ENCODE results near the gene GPR156.
"Not testable (repeated sequence)": the region's sequence is repeated elsewhere in the genome, so short reads cannot be mapped to it uniquely, and the experiment has no call there.

Gene GPR156

DNA sequence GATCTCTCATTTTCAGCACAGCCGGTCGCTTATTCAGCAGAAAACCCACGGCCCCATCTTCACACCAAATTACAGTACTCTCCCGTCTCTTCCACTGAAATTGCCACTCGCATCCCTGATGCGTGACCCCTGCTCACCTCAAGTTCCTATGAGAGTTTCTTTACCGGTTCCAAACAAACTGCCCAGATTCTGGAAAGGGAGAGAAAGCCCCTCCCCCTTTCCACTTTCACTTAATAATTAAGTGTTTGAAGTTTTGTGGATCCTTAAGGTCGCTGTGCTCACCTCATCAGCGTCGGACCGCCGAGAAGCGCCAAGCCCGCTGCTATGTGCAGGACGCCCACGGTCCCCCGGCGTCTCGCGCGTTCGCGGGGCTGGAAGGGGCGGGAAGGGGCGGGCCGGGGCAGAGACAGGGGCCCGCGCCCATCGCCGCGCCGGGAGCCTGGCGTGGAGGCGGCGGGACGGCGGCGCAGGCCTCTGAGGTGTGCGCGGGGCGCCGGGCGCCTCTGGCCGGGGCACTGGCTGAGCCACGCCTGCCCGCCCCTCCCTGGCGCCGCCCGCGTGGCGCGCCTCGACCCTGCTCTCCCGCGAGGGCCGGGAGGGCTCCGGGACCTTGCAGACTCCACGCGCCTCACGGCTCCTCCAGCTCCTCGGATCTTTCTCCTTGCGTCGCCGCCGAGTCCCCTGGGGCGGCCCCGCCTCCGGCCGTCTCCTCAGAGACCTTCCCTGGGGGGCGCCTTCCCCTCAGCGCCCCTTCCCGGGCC is at the start of gene GPR156:
Gene GPR156, minus strand, starts transcription at position 476 of the 761 bp plus-strand sequence. CDS start 41,124 bp downstream, outside the sequence.
- Histone ChIP-seq H3K36me3 (no peaks in the 10 kb centered on the region), H3K4me3 (no peak within 1 kb of the TSS), H3K27ac (no peak within 1 kb of the TSS), H3K27me3 (no peaks in the 10 kb centered on the region), H3K4me2 (no peak within 1 kb of the TSS), H4K20me1 (no peaks in the 10 kb centered on the region), H3K9ac (no peak within 1 kb of the TSS), H3K9me3 (peaks cover 12% of the 10 kb centered on the region), H3K4me1 (no peaks in the 10 kb centered on the region)
- no peak for TF ChIP-seq Cebpa-rat (IDR thresholded peaks at IDR 0.05)

DNA sequence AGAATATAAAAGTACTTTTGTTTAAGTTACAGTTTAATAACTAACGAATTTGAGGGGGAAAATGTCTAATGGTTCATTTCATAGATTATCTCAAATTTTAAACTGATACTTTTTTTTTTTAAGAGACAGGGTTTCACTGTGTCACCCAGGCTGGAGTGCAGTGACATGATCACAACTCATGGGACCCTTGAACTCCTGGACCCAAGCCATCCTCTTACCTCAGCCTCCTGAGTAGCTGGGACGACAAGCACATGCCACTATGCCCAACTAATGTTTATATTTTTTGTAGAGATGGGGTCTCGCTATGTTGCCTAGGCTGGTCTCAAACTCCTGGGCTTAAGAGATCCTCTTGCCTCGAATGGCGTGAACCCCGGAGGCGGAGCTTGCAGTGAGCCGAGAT is 47.6 kb upstream of the GPR156 start:
- Histone ChIP-seq H3K9me3 (peaks cover 1% of the 10 kb centered on the region), H3K27me3 (no peaks in the 10 kb centered on the region), H3K4me2 (no peak overlapping the region), H3K4me1 (no peaks in the 10 kb centered on the region), H3K9ac (no peak overlapping the region), H4K20me1 (peaks cover 31% of the 10 kb centered on the region), H3K36me3 (peaks cover 79% of the 10 kb centered on the region), H3K27ac (no peak overlapping the region), H3K4me3 (no peak overlapping the region)
- TF ChIP-seq Cebpa-rat (IDR thresholded peaks at IDR 0.05), result no peak

DNA sequence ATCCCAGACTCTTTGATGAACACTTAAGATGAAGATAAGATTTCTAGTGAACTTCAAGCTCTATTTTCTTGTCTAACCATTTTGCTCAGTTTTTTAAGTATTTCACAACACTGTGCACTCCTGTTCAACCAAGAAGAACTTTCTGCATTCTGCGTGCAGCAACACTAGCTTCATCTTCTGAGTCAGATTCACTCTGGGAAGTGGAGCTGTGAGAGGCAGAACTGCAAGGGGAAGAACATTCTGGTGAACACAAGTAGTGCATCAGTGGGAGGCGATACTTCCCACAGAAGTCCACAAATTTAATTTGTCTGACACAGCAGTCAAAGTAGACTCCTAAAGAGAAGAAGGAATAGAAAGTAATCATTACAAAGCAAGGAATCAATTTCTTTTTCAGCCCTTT is 46.1 kb upstream of the GPR156 start:
- H3K4me2 ChIP-seq, result no peak overlapping the region
- peaks cover 80% of the 10 kb centered on the region for H3K36me3 ChIP-seq
- no peak overlapping the region for H3K27ac ChIP-seq
- H3K9ac ChIP-seq, result no peak overlapping the region
- no peaks in the 10 kb centered on the region for H3K27me3 ChIP-seq
- TF ChIP-seq Cebpa-rat (IDR thresholded peaks at IDR 0.05), result no peak
- no peaks in the 10 kb centered on the region for H3K4me1 ChIP-seq
- no peaks in the 10 kb centered on the region for H3K9me3 ChIP-seq
- H3K4me3 ChIP-seq, result no peak overlapping the region
- H4K20me1 ChIP-seq, result peaks cover 15% of the 10 kb centered on the region

DNA sequence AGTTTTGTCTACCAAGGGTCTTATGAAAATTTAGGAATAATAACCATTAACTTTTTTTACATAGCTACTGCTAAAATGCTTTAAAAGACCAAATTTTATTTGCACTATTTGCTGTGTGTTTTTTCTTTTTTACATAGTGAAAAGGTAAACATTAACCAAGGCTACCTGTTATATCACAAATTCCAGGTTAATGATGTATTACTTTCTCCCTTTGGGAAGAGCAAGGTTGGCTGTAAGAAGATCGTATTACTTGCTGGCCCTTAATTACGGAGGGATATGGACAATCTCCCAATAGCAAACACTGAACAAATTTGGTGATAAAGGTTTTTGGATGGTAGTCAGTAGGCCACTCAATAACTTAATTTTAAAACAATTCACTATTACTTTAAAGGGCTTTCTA is 41.8 kb upstream of the GPR156 start:
- no peak for TF ChIP-seq Cebpa-rat (IDR thresholded peaks at IDR 0.05)
- Histone ChIP-seq H3K36me3 (peaks cover 71% of the 10 kb centered on the region), H3K4me2 (no peak overlapping the region)

DNA sequence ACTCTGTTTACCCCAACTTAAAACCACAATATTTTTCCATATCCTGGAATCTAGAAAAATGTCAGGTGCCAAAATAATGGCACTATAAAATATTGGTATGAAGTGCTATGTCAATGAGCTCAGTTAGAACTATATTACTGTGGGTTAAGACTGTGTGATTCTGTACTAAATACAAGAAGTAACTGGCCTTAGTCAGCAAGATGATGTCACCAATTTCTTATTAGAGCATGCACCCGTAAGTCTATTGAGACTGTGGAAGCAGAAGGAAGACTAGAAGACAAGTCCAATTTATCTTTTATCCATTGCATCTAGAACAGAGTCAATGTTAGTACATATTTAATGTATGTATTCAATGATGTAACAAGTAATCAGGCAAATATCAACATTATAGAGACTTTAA is 39.2 kb upstream of the GPR156 start:
- Histone ChIP-seq H3K9ac (no peak overlapping the region), H3K27me3 (no peaks in the 10 kb centered on the region), H3K9me3 (peaks cover 5% of the 10 kb centered on the region), H3K4me1 (peaks cover 7% of the 10 kb centered on the region; the same call in 1 of the 2 replicates), H3K27ac (no peak overlapping the region), H3K36me3 (peaks cover 56% of the 10 kb centered on the region), H3K4me3 (no peak overlapping the region), H4K20me1 (no peaks in the 10 kb centered on the region), H3K4me2 (no peak overlapping the region)
- no peak for TF ChIP-seq Cebpa-rat (IDR thresholded peaks at IDR 0.05)

More for the DNA sequence above, 41.8 kb upstream of the GPR156 start:
- Histone ChIP-seq H3K27me3 (no peaks in the 10 kb centered on the region), H3K27ac (no peak overlapping the region), H3K9me3 (no peaks in the 10 kb centered on the region; the same call in 1 of the 2 replicates), H3K4me1 (peaks cover 7% of the 10 kb centered on the region; the same call in 1 of the 2 replicates), H3K4me3 (no peak overlapping the region), H3K9ac (no peak overlapping the region), H4K20me1 (no peaks in the 10 kb centered on the region)

DNA sequence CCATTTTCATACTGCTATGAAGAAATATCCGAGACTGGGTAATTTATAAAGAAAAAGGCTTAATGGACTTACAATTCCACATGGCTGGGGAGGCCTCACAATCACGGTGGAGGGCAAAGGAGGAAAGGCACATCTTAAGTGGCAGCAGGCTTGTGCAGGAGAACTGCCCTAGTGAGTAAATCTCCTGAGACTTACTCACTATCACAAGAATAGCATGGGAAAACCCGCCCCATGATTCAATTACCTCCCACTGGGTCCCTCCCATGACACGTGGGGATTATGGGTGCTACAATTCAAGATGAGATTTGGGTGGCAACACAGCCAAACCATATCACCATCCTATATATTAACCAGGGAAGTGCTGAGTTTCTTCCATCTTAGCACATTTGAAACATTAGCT is 38.7 kb upstream of the GPR156 start:
- not testable (repeated sequence) for H3K27ac ChIP-seq, H3K9ac ChIP-seq, H4K20me1 ChIP-seq, H3K4me1 ChIP-seq, H3K9me3 ChIP-seq, H3K4me2 ChIP-seq, H3K27me3 ChIP-seq, H3K4me3 ChIP-seq
- H3K36me3 ChIP-seq, result peaks cover 52% of the 10 kb centered on the region

DNA sequence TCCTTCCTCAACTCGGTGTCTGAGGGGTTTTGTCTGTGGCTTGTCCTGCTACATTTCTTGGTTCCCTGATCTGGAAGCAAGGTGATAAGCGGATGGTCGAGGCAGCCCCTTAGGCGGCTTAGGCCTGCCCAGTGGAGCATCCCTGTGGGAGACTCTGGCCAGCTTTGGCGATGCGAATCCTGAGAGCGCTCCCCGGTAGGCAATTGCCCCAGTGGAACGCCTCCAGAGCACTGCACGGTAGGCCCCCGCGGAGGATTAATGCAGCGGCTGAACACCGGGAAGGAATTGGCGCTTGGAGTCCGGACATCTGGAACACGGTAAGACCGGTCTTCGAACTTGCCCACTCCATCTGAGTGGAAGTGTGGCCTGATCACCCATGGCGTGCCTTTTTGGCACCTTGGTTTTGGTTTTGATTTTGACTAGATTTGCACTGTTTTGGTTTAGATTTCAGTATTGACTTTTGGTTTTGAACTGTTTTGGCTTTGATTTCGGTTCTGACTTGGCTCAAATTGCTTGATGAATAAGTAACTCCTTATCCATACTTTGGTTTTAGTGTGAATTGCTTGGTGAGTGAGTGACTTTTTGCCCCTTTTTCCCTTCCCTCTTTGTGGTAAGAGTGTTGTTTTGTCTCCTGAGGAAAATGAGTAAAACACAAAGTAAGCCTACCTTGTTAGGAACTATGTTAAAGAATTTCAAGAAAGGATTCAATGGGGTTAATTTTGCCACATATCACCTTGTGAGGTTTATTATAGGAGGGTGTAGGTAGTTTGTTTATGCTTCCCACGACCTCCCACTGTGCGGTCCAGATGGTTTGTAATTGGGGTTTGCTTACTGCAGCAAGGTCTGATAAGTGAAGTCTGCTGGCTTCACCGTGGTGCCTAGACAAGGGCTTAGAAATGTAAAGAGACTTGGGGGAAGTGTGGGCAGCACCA is 27.1 kb upstream of the GPR156 start:
- TF ChIP-seq Cebpa-rat (IDR thresholded peaks at IDR 0.05), result no peak
- peaks cover 44% of the 10 kb centered on the region for H3K9me3 ChIP-seq
- H4K20me1 ChIP-seq, result no peaks in the 10 kb centered on the region
- no peaks in the 10 kb centered on the region for H3K4me1 ChIP-seq
- no peak overlapping the region for H3K9ac ChIP-seq
- no peak overlapping the region for H3K4me2 ChIP-seq
- H3K36me3 ChIP-seq, result peaks cover 16% of the 10 kb centered on the region
- no peak overlapping the region for H3K27ac ChIP-seq
- no peaks in the 10 kb centered on the region for H3K27me3 ChIP-seq
- H3K4me3 ChIP-seq, result no peak overlapping the region

DNA sequence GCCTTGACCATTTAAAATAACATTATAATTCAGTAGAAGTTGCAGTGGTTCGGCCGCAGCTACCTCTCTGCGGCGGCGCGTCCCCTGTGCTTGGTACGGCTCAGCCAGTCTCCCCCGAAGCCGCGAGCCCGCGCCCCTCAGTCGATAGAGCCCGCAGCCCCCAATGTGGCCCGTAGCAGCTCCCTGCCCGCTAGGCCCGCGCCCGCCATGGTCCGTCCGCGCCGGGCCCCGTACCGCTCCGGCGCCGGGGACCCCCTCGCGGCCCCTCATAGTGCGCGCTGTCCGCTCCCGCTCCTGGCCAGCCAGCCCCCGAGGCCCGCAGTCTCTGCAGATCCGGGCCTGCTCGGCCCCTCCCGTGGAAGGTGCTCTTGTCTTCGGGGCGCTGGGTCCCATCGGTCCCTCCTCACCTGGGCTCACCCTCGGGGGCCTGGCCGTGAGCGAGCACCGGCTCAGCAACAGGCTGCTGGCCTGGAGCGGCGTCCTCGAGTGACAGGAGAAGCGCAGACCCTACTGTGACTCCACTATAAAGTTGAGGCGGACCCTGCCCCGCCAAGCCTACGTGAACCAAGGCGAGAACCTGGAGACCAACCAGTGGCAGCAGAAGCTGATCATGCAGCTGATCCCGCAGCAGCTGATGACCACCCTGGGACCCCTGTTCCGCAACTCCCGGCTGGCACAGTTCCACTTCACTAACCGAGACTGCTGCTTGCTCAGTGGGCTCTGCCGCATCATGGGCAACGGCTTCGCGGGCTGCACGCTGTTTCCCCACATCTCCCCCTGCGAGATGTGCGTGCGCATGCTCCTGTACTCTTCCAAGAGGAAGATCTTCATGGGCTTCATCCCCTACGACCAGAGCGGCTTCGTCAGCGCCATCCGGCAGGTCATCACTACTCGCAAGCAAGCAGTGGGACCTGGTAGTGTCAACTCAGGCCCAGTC is 21.8 kb upstream of the GPR156 start:
- no peak overlapping the region for H3K27ac ChIP-seq
- TF ChIP-seq Cebpa-rat (IDR thresholded peaks at IDR 0.05), result no peak
- no peak overlapping the region for H3K4me2 ChIP-seq
- no peaks in the 10 kb centered on the region for H4K20me1 ChIP-seq
- peaks cover 23% of the 10 kb centered on the region for H3K9me3 ChIP-seq
- H3K9ac ChIP-seq, result no peak overlapping the region
- peaks cover 2% of the 10 kb centered on the region; the same call in 1 of the 2 replicates for H3K36me3 ChIP-seq
- H3K4me3 ChIP-seq, result no peak overlapping the region
- H3K27me3 ChIP-seq, result no peaks in the 10 kb centered on the region
- no peaks in the 10 kb centered on the region for H3K4me1 ChIP-seq

DNA sequence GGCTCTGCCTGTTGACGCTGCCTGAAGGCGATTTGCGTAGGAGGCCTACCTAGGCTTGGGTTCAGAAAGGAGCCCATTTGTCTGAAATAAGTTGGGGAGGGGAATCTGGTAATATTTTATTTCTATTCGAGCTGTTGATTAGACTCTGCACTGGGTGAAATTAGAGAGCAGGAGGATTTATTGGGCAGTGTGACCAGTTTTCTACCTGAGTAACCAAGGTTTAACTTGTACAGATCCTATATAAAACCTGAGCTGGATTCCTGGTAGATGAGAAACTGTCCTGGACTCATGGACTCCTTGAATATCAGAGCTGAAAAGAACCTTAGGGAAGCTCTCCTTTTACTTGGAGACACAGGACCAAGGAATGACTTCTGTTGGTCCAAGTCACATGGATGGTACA is 19.6 kb upstream of the GPR156 start:
- Histone ChIP-seq H4K20me1 (no peaks in the 10 kb centered on the region), H3K27ac (no peak overlapping the region), H3K9ac (no peak overlapping the region), H3K4me3 (no peak overlapping the region), H3K4me2 (no peak overlapping the region), H3K9me3 (peaks cover 17% of the 10 kb centered on the region), H3K36me3 (no peaks in the 10 kb centered on the region), H3K4me1 (no peaks in the 10 kb centered on the region), H3K27me3 (no peaks in the 10 kb centered on the region)
- TF ChIP-seq Cebpa-rat (IDR thresholded peaks at IDR 0.05), result no peak

Data from BLaER1 (cell line).